HEK293 (cell line): Measurements from ENCODE around the gene PLEKHB2.

Experiments used
- CTCF ChIA-PET: fragments of 350-600 bp; formaldehyde crosslinking; extraction: SDS; loops from one replicate; lab custom pipeline; 2021; ENCODE audit warnings: antibody characterized with exemption; lab: Yijun Ruan, JAX
- POLR2A ChIA-PET: fragments of 300-600 bp; formaldehyde crosslinking; extraction: SDS; loops from one replicate; lab custom pipeline; 2020; ENCODE audit warnings: antibody characterized with exemption, inconsistent platforms; lab: Yijun Ruan, JAX
- H3K27ac ChIP-seq: fragments of 200-500 bp; sonication (Bioruptor generic); 2 replicates; pipeline ENCODE4 v1.5.1; 2014; ENCODE audit warnings: low read depth, low read length, control low read depth, inconsistent platforms; ENCODE audit errors: extremely low read depth
- H3K36me3 ChIP-seq, 2 experiments: fragments of 200-500 bp in 1 of 2; sonication (Bioruptor generic) in 1 of 2; 1 replicate in 1 of 2; 2 replicates in 1 of 2; pipeline ENCODE4 v1.5.1; 2014 to 2017; ENCODE audit warnings: inconsistent platforms in 2 of 2, low read length in 2 of 2; ENCODE audit not compliant: control insufficient read depth in 2 of 2, insufficient read depth in 1 of 2
- H3K4me1 ChIP-seq: fragments of 200-500 bp; sonication (Bioruptor generic); 2 replicates; pipeline ENCODE4 v1.5.1; 2014; ENCODE audit warnings: mild to moderate bottlenecking, low read length, inconsistent platforms; ENCODE audit not compliant: control insufficient read depth, insufficient read depth
- H3K4me3 ChIP-seq: 2 replicates; pipeline ENCODE4 v1.5.1; 2011; ENCODE audit warnings: low read depth, mild to moderate bottlenecking, control low read depth, low read length, moderate library complexity
- H3K9me3 ChIP-seq: fragments of 200-500 bp; sonication (Bioruptor generic); 2 replicates; pipeline ENCODE4 v1.5.1; 2014; ENCODE audit warnings: low read depth, low read length, inconsistent platforms; ENCODE audit not compliant: control insufficient read depth, insufficient read depth
- MEIS1 ChIP-seq: sonication (generic); formaldehyde crosslinking; IDR thresholded peaks from 2 replicates; pipeline ENCODE4 v1.8.1; 2022; ENCODE audit warnings: missing genetic modification reagents, mild to moderate bottlenecking, borderline replicate concordance
- PRDM10 ChIP-seq: fragments of 450-650 bp; formaldehyde crosslinking; IDR thresholded peaks from 2 replicates; pipeline ENCODE4 v1.5.1; 2016; ENCODE audit warnings: missing biosample characterization, missing genetic modification characterization
- TRIM28 ChIP-seq: IDR thresholded peaks from 2 replicates; pipeline ENCODE4 v1.6.1; 2011; ENCODE audit warnings: low read length, control low read depth, borderline replicate concordance
- ZEB2 ChIP-seq: fragments of 450-650 bp; formaldehyde crosslinking; IDR thresholded peaks from 2 replicates; pipeline ENCODE4 v1.5.1; 2016; ENCODE audit warnings: missing biosample characterization, missing genetic modification characterization
- ZNF19 ChIP-seq: fragments of 450-650 bp; formaldehyde crosslinking; IDR thresholded peaks from 2 replicates; pipeline ENCODE4; 2016; ENCODE audit warnings: missing biosample characterization, missing genetic modification characterization, low read depth
- ZNF202 ChIP-seq: fragments of 450-650 bp; formaldehyde crosslinking; IDR thresholded peaks from 2 replicates; pipeline ENCODE4 v1.5.1; 2016; ENCODE audit warnings: missing biosample characterization, missing genetic modification characterization, borderline replicate concordance
- ZNF248 ChIP-seq: fragments of 450-650 bp; formaldehyde crosslinking; IDR thresholded peaks from 2 replicates; pipeline ENCODE4 v1.5.1; 2017; ENCODE audit warnings: missing biosample characterization, missing genetic modification characterization
- ZNF266 ChIP-seq: fragments of 450-650 bp; formaldehyde crosslinking; IDR thresholded peaks from 2 replicates; pipeline ENCODE4 v1.5.1; 2016; ENCODE audit warnings: missing biosample characterization, missing genetic modification characterization, low read depth
- ZNF280C ChIP-seq: fragments of 450-650 bp; formaldehyde crosslinking; IDR thresholded peaks from 2 replicates; pipeline ENCODE4 v1.5.1; 2016; ENCODE audit warnings: missing biosample characterization, missing genetic modification characterization
- ZNF324 ChIP-seq: fragments of 450-650 bp; formaldehyde crosslinking; IDR thresholded peaks from 2 replicates; pipeline ENCODE4 v1.5.1; 2016; ENCODE audit warnings: missing biosample characterization, missing genetic modification characterization
- ZNF341 ChIP-seq: fragments of 450-650 bp; formaldehyde crosslinking; IDR thresholded peaks from 2 replicates; pipeline ENCODE4; 2016; ENCODE audit warnings: low read depth, missing biosample characterization, missing genetic modification characterization
- ZNF366 ChIP-seq: fragments of 450-650 bp; formaldehyde crosslinking; conservative IDR thresholded peaks from 2 replicates; pipeline ENCODE4 v1.5.1; 2016; ENCODE audit warnings: missing biosample characterization, missing genetic modification characterization
- ZNF391 ChIP-seq: fragments of 450-650 bp; formaldehyde crosslinking; IDR thresholded peaks from 2 replicates; pipeline ENCODE4 v1.5.1; 2016; ENCODE audit warnings: low read depth, missing biosample characterization, missing genetic modification characterization, borderline replicate concordance
- ZNF404 ChIP-seq: fragments of 450-650 bp; formaldehyde crosslinking; IDR thresholded peaks from 2 replicates; pipeline ENCODE4 v1.5.1; 2017; ENCODE audit warnings: missing biosample characterization, missing genetic modification characterization
- ZNF529 ChIP-seq: fragments of 450-650 bp; formaldehyde crosslinking; IDR thresholded peaks from 2 replicates; pipeline ENCODE4 v1.5.1; 2017; ENCODE audit warnings: missing genetic modification characterization, missing biosample characterization; ENCODE audit not compliant: insufficient replicate concordance
- ZNF548 ChIP-seq: fragments of 450-650 bp; formaldehyde crosslinking; IDR thresholded peaks from 2 replicates; pipeline ENCODE4 v1.5.1; 2016; ENCODE audit warnings: missing biosample characterization, missing genetic modification characterization
- ZNF560 ChIP-seq: fragments of 450-650 bp; formaldehyde crosslinking; IDR thresholded peaks from 2 replicates; pipeline ENCODE4 v1.5.1; 2017; ENCODE audit warnings: missing biosample characterization, missing genetic modification characterization, borderline replicate concordance
- ZNF561 ChIP-seq: fragments of 450-650 bp; IDR thresholded peaks from 2 replicates; pipeline ENCODE4 v1.5.1; 2018; ENCODE audit warnings: missing biosample characterization, missing genetic modification characterization, borderline replicate concordance
- TF ChIP-seq, protein P1 (sequence below): fragments of 450-650 bp; formaldehyde crosslinking; IDR thresholded peaks from 2 replicates; pipeline ENCODE4 v1.5.1; 2016; ENCODE audit warnings: missing biosample characterization, missing genetic modification characterization
- TF ChIP-seq, protein P2 (sequence below): fragments of 450-650 bp; formaldehyde crosslinking; IDR thresholded peaks from 2 replicates; pipeline ENCODE4 v1.5.1; 2016; ENCODE audit warnings: missing biosample characterization, missing genetic modification characterization

Gene PLEKHB2

DNA sequence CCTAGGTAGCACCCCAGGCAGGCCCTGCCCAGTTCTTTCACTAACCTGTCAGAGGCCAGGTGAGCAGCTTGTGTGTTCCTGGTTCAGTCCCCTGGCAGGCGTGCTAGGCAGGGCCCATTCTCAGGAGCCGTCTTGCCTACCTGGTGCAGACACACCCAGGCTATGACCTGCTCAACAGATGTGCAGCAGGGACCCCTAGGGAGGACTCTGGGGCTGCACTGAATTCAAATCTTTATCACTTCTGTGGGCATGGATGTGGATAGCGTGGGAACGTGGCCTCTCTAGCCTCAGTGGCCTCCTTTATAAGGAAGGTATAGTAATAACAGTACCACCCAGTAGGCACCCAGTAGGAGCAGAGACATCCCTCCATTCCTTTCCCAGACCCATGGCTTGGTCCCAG is 48.4 kb downstream of the PLEKHB2 start:
- TF ChIP-seq TRIM28 (no peak), ZNF202 (no peak), ZNF248 (no peak), ZNF561 (tag by site-specific recombination) (no peak), ZNF391 (no peak), ZNF560 (no peak), ZNF529 (tag by site-specific recombination) (no peak), ZNF548 (tag by site-specific recombination) (no peak), ZNF280C (tag by site-specific recombination) (no peak), PRDM10 (no peak), ZNF324 (no peak), ZNF19 (tag by site-specific recombination) (no peak), ZNF404 (tag by site-specific recombination) (no peak), ZEB2 (tag by site-specific recombination) (no peak), MEIS1 (CRISPR knock-in tag) (no peak), ZNF366 (tag by site-specific recombination) (no peak), ZNF266 (tag by site-specific recombination) (no peak), ZNF341 (tag by site-specific recombination) (no peak)
- TF ChIP-seq, protein P1, sequence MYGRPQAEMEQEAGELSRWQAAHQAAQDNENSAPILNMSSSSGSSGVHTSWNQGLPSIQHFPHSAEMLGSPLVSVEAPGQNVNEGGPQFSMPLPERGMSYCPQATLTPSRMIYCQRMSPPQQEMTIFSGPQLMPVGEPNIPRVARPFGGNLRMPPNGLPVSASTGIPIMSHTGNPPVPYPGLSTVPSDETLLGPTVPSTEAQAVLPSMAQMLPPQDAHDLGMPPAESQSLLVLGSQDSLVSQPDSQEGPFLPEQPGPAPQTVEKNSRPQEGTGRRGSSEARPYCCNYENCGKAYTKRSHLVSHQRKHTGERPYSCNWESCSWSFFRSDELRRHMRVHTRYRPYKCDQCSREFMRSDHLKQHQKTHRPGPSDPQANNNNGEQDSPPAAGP (tag by site-specific recombination) = no peak
- TF ChIP-seq, protein P2, sequence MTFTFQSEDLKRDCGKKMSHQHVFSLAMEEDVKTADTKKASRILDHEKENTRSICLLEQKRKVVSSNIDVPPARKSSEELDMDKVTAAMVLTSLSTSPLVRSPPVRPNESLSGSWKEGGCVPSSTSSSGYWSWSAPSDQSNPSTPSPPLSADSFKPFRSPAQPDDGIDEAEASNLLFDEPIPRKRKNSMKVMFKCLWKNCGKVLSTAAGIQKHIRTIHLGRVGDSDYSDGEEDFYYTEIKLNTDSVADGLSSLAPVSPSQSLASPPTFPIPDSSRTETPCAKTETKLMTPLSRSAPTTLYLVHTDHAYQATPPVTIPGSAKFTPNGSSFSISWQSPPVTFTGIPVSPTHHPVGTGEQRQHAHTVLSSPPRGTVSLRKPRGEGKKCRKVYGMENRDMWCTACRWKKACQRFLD (tag by site-specific recombination) = no peak
- TF ChIP-seq, all 188 proteins: peak for 0
- Histone ChIP-seq H3K4me1 (no peaks in the 10 kb centered on the region), H3K27ac (no peak overlapping the region), H3K4me3 (no peak overlapping the region), H3K36me3 (peaks cover 0 to 26% of the 10 kb centered on the region in 2 experiments; a peak in 1 of 3 replicates), H3K9me3 (no peaks in the 10 kb centered on the region)
- CTCF ChIA-PET = interaction anchor here (0.6 to 2.4 kb wide), 5 partner anchors 34 to 784 kb away, joined by 3 to 24 read pairs (median 4); no protein-coding TSS in a partner anchor
- POLR2A ChIA-PET = no interaction called here
